Esophagus muscularis mucosa (tissue), 4 donors: ENCODE measurements around the gene CTNNA3. TPM values are rescaled to one million over a fixed set of nuclear protein-coding genes. Genes with fewer than 3 reads are reported as not detected.

Experiments used
- DNase-seq: peaks from one replicate; pipeline ENCODE4 v3.0.0-alpha.2; 2017; ENCODE audit errors: extremely low spot score
- H3K27ac ChIP-seq, 4 donors: fragments of 200-600 bp; sonication (generic); replicated peaks in 1 of 4; 1 replicate in 3 of 4; 2 replicates in 1 of 4; pipeline ENCODE4 v1.5.1; 2016 to 2019; ENCODE audit warnings: mild to moderate bottlenecking in 1 of 4
- H3K27me3 ChIP-seq, 4 donors: fragments of 200-600 bp; sonication (generic); one replicate each; pipeline versions ENCODE4 v1.5.1 to v1.6.0; 2016 to 2019
- H3K36me3 ChIP-seq, 4 donors: fragments of 200-600 bp; sonication (generic); one replicate each; pipeline ENCODE4 v1.5.1; 2016 to 2019
- H3K4me1 ChIP-seq, 4 donors: fragments of 200-600 bp; sonication (generic); one replicate each; pipeline ENCODE4 v1.5.1; 2016 to 2019
- H3K4me3 ChIP-seq, 4 donors: fragments of 200-600 bp; sonication (generic); 1 replicate in 2 of 4; 2 replicates in 2 of 4; pipeline ENCODE4 v1.5.1; 2016 to 2019; ENCODE audit warnings: mild to moderate bottlenecking in 4 of 4, moderate library complexity in 1 of 4
- H3K9me3 ChIP-seq, 4 donors: fragments of 200-600 bp; sonication (generic); 1 replicate in 3 of 4; 2 replicates in 1 of 4; pipeline ENCODE4 v1.5.1; 2016 to 2019
- EP300 ChIP-seq: sonication (generic); formaldehyde crosslinking; IDR thresholded peaks from one replicate; pipeline ENCODE4 v1.6.1; 2017; ENCODE audit warnings: antibody characterized with exemption
- POLR2A ChIP-seq: fragments of 450-650 bp; IDR thresholded peaks from one replicate; pipeline ENCODE4 v1.6.1; 2017; ENCODE audit warnings: antibody characterized with exemption, moderate library complexity, mild to moderate bottlenecking, low read depth
- POLR2AphosphoS5 ChIP-seq, 2 donors: sonication (generic); formaldehyde crosslinking; IDR thresholded peaks; one replicate each; pipeline ENCODE4 v1.6.1; 2017; ENCODE audit warnings: antibody characterized with exemption in 2 of 2
- WGBS: methylation state at CpG from one replicate; pipeline ENCODE4 v1.1.5; 2018; 5-methylcytosine and 5-hydroxymethylcytosine counted together
- intact Hi-C: fragments of 100-400 bp; cut with DNase I; formaldehyde crosslinking; loops from one replicate; pipeline ENCODE4 v1.15.1; 2023
- total RNA-seq, 4 donors: library from RNA; depleted of rRNA; stranded (reverse); fragments of >200 nt; gene quantifications; one replicate each; pipeline versions ENCODE4 v1.1.0 to v1.2.1, GENCODE V29; 2016
- TF ChIP-seq, protein P1 (sequence below), 3 experiments: fragments of 200-600 bp in 2 of 3; fragments of 450-650 bp in 1 of 3; sonication (generic) in 2 of 3; IDR thresholded peaks; one replicate each; pipeline ENCODE4 v1.5.1; 2017 to 2019; ENCODE audit warnings: antibody characterized with exemption in 3 of 3, mild to moderate bottlenecking in 2 of 3, moderate library complexity in 1 of 3

CTNNA3 gene
- total RNA-seq, 4 donors from 2014 or later, result 5.1 to 27.8 (median 17.6) TPM

DNA sequence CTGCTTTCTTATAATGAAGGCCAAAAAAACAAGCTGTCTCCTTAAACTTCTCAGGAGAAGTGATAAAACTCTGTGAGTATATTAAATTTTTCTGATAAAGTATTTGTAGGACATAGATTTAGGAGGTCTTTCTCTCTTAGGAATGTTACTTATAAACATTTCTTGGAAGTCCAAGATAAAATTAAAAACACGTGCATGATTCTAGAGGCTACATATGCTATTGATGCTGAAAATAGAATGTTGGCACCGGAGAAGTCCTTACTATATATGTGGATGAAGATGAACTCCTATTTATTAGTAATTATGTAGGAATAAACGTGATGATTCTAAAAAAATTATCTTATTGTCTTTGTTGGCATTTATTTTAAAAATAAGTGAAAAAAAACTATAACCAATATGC lies 1011.4 kb downstream of the CTNNA3 start:
- Histone ChIP-seq H3K9me3 (no peaks in the 10 kb centered on the region), H3K27ac (no peak overlapping the region), H3K27me3 (no peaks in the 10 kb centered on the region), H3K4me1 (no peaks in the 10 kb centered on the region), H3K36me3 (no peaks in the 10 kb centered on the region), H3K4me3 (no peak overlapping the region)
- 52% methylated on average over 3 of the region's 3 CpGs for WGBS
- TF ChIP-seq POLR2AphosphoS5 (IDR thresholded peaks at IDR 0.05) (no peak), EP300 (no peak), POLR2A (no peak)
- intact Hi-C loops, result no loop called here
- DNase-seq, result no peak

DNA sequence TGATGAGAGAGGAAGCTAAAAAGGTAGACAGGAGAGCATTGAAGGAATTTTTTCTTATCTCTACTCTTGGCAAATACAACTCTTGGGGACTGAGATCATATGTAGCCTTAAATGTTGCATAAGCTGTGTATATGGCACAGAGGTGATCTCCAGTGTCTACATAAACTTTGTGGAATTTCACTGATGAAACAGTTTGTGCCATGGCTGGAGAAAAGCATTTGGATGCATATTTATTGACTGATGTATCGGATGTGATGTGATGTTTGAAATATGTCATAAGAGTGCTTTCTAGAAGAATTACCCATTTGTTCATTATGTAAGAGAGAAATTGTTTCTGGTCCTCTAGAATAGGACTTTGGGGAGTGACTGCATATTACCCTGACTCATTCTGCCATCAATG lies 1015.1 kb downstream of the CTNNA3 start:
- Histone ChIP-seq H3K9me3 (no peaks in the 10 kb centered on the region), H3K27ac (no peak overlapping the region), H3K36me3 (no peaks in the 10 kb centered on the region), H3K27me3 (no peaks in the 10 kb centered on the region), H3K4me1 (no peaks in the 10 kb centered on the region), H3K4me3 (no peak overlapping the region)
- TF ChIP-seq, protein P1, sequence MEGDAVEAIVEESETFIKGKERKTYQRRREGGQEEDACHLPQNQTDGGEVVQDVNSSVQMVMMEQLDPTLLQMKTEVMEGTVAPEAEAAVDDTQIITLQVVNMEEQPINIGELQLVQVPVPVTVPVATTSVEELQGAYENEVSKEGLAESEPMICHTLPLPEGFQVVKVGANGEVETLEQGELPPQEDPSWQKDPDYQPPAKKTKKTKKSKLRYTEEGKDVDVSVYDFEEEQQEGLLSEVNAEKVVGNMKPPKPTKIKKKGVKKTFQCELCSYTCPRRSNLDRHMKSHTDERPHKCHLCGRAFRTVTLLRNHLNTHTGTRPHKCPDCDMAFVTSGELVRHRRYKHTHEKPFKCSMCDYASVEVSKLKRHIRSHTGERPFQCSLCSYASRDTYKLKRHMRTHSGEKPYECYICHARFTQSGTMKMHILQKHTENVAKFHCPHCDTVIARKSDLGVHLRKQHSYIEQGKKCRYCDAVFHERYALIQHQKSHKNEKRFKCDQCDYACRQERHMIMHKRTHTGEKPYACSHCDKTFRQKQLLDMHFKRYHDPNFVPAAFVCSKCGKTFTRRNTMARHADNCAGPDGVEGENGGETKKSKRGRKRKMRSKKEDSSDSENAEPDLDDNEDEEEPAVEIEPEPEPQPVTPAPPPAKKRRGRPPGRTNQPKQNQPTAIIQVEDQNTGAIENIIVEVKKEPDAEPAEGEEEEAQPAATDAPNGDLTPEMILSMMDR (IDR thresholded peaks at IDR 0.05), result no peak
- TF ChIP-seq POLR2AphosphoS5 (IDR thresholded peaks at IDR 0.05), result no peak
- TF ChIP-seq POLR2A, result no peak
- TF ChIP-seq EP300, result no peak
- no peak for DNase-seq
- WGBS, result 100% methylated on average over 1 of the region's 1 CpG
- intact Hi-C loops, result no loop called here

DNA sequence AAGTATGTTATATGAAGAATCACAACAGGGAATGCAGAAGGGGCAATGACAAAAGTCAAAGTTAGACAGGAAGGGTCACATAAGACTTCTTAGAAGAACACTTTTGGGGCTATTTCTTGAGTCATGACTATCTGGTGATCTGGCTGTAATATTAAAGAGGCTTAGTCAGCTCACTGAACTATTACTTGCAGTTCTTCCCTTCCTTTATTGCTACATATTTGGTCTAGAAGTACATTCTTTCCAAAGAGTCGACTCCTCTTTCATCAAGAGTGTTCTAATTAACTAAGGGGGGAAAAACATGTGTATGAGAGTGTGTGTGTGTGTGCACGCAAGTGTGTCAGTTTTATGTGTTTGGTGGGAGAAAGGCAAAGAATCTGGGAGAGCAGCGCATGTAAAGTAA lies 1017.5 kb downstream of the CTNNA3 start:
- no peaks in the 10 kb centered on the region for H3K27me3 ChIP-seq
- TF ChIP-seq, protein P1 (IDR thresholded peaks at IDR 0.05), result no peak
- H3K4me3 ChIP-seq, result no peak overlapping the region
- H3K27ac ChIP-seq, result no peak overlapping the region
- H3K4me1 ChIP-seq, result no peaks in the 10 kb centered on the region
- intact Hi-C loops, result no loop called here
- H3K36me3 ChIP-seq, result no peaks in the 10 kb centered on the region
- H3K9me3 ChIP-seq, result no peaks in the 10 kb centered on the region
- WGBS, result 93% methylated on average over 3 of the region's 3 CpGs
- no peak for DNase-seq

DNA sequence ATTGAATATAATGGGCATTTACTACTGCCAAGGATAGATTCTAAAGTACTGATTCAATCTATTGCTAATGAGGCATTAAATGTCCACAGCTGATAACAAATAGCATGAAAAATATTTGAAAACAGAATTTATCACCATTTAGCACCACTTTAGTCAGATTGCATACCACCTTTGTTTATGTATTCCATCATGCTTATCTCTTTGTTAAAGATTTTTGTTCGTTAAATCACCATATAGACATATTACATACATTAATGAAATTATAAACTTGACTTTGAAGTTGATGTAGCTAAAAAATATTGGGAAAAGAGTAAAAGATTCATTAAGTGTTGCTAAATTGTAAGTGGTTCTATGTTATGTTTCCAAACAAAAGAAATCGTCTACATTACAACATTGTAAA lies 1022.9 kb downstream of the CTNNA3 start:
- 76% methylated on average over 2 of the region's 2 CpGs for WGBS
- H3K27ac ChIP-seq, result no peak overlapping the region
- TF ChIP-seq EP300, result no peak
- intact Hi-C loops, result no loop called here
- no peak overlapping the region for H3K4me3 ChIP-seq
- no peaks in the 10 kb centered on the region for H3K27me3 ChIP-seq
- H3K9me3 ChIP-seq, result no peaks in the 10 kb centered on the region
- H3K36me3 ChIP-seq, result no peaks in the 10 kb centered on the region
- no peak for DNase-seq
- H3K4me1 ChIP-seq, result no peaks in the 10 kb centered on the region

DNA sequence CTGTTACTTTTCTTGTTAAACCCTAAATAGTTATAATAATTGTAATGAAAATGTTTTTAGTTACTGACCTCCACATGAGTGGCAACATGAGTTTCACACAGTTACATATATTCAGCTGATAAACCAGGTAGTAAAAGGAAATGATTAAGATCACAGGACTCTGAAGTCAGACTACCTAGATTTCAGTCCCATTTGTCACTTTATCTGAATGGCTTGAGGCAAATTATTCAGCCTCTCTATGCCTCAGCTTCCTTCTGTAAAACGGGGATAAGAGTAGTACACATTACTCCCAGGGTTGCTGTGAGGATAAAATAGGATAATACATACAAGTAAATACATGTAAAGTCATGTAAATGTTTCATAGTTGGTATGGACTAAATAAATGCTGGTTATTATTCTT lies 1024.4 kb downstream of the CTNNA3 start:
- WGBS, result 82% methylated on average over 1 of the region's 1 CpG

DNA sequence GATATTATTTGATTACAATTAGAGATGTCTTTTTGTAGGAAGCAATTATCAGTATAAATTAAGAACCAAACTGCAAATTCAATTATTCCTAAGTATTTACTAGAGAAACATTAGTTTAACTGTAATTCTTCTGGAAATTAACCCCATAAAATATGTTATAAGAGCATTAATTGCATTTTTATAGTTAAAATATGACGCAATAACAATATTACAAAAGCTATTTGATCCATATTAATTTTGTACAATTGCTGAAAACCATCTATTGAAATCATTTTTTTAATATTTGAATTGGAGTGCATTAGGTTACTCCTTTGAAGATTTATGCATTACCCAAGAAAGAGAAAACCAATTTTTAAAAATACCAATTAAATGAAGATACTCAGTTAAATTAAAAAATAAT lies 1024.9 kb downstream of the CTNNA3 start:
- H3K9me3 ChIP-seq, result no peaks in the 10 kb centered on the region
- no peak for TF ChIP-seq POLR2A
- DNase-seq, result no peak
- no peaks in the 10 kb centered on the region for H3K27me3 ChIP-seq
- no peak overlapping the region for H3K4me3 ChIP-seq
- no peak overlapping the region for H3K27ac ChIP-seq
- WGBS, result 0% methylated on average over 1 of the region's 1 CpG
- no peaks in the 10 kb centered on the region for H3K36me3 ChIP-seq
- intact Hi-C loops, result no loop called here
- no peaks in the 10 kb centered on the region for H3K4me1 ChIP-seq

More for the DNA sequence above, 1024.4 kb downstream of the CTNNA3 start:
- H3K4me1 ChIP-seq, result no peaks in the 10 kb centered on the region
- DNase-seq, result no peak
- TF ChIP-seq POLR2A, result no peak
- TF ChIP-seq POLR2AphosphoS5 (IDR thresholded peaks at IDR 0.05), result no peak
- no peak for TF ChIP-seq EP300
- TF ChIP-seq, protein P1 (IDR thresholded peaks at IDR 0.05), result no peak
- H3K27me3 ChIP-seq, result no peaks in the 10 kb centered on the region
- H3K9me3 ChIP-seq, result no peaks in the 10 kb centered on the region
- no peaks in the 10 kb centered on the region for H3K36me3 ChIP-seq
- intact Hi-C loops, result no loop called here
- H3K4me3 ChIP-seq, result no peak overlapping the region
- no peak overlapping the region for H3K27ac ChIP-seq
